Measurements from ENCODE around the gene PRR7.

DNA sequence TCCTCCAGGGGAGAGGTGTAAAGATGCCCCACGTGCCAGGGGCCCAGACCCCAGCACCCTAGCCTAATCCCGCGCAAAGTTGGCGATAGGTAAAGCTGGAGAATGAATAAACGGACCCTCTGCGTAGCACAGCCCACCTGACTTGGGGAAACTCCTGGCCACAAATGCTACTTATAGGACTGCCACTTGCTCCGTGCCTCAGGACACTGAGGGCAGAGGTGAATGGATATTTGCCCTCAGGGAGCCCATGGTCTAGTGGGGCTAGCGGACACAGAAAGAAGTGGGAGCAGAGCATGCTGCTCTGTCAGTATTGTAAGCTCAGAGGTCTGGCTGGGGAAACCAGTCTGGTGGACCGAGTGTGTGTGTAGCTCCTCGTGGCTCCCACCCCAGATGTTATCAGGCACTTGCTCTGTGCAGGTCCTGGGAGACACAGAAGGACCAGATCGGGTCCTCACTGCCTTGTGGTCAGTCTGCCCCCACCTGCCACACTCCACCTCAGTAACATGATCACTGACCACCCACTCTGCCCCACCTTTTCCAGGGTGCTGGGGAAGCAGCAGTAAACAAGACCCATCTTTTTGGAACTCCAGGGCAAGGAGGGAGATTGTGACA lies 19.3 kb upstream of the PRR7 start:
- no peak; the same call in 1 of the 2 replicates for TF ChIP-seq POLR2AphosphoS5 (IDR thresholded peaks at IDR 0.05; ENCODE audit: low read depth, low read length)
- TF ChIP-seq POLR2A (IDR thresholded peaks at IDR 0.05; ENCODE audit: low read depth, low read length), result no peak
- TF ChIP-seq TAF1 (IDR thresholded peaks at IDR 0.05; ENCODE audit: borderline replicate concordance, low read depth, low read length), result no peak
